Measurements from ENCODE around the gene FBXW7.

The FBXW7 gene

GRCh38 chr4:152310257-152310656 lies 225.6 kb downstream of the FBXW7 start:
- ChIA-PET CTCF (no interaction called here), POLR2A (no interaction called here)
- Histone ChIP-seq H3K9me3 (ENCODE audit: control insufficient read depth, insufficient read depth, low read depth, low read length) (no peaks in the 10 kb centered on the region), H3K36me3 (ENCODE audit: control insufficient read depth in 2 of 2, insufficient read depth in 1 of 2, low read length in 2 of 2) (no peaks in the 10 kb centered on the region), H3K27ac (ENCODE audit: extremely low read depth, low read depth, low read length) (no peak overlapping the region), H3K4me3 (ENCODE audit: low read depth, low read length) (no peak overlapping the region), H3K4me1 (ENCODE audit: control insufficient read depth, insufficient read depth, low read length) (no peaks in the 10 kb centered on the region)
- TF ChIP-seq ZBTB17 (tag by site-specific recombination; IDR thresholded peaks at IDR 0.05) = no peak
- no peak for TF ChIP-seq ZSCAN30 (tag by site-specific recombination; IDR thresholded peaks at IDR 0.05)
- TF ChIP-seq ZNF449 (tag by site-specific recombination; IDR thresholded peaks at IDR 0.05) = no peak
- TF ChIP-seq ZNF266 (tag by site-specific recombination; IDR thresholded peaks at IDR 0.05; ENCODE audit: low read depth) = no peak

- no peak overlapping the region for H3K4me3 ChIP-seq (ENCODE audit: low read depth, low read length)
- CTCF ChIA-PET = no interaction called here
- H3K9me3 ChIP-seq (ENCODE audit: control insufficient read depth, insufficient read depth, low read depth, low read length) = no peaks in the 10 kb centered on the region
- H3K4me1 ChIP-seq (ENCODE audit: control insufficient read depth, insufficient read depth, low read length) = no peaks in the 10 kb centered on the region
- H3K36me3 ChIP-seq (ENCODE audit: control insufficient read depth in 2 of 2, insufficient read depth in 1 of 2, low read length in 2 of 2) = no peaks in the 10 kb centered on the region
- POLR2A ChIA-PET = no interaction called here
- no peak overlapping the region for H3K27ac ChIP-seq (ENCODE audit: extremely low read depth, low read depth, low read length)
- no peak for TF ChIP-seq ZNF837 (tag by site-specific recombination; IDR thresholded peaks at IDR 0.05)
- TF ChIP-seq ZNF624 (tag by site-specific recombination; IDR thresholded peaks at IDR 0.05) = no peak
- TF ChIP-seq ZNF658 (tag by site-specific recombination; IDR thresholded peaks at IDR 0.05) = no peak
- TF ChIP-seq ZNF239 (tag by site-specific recombination; IDR thresholded peaks at IDR 0.05) = no peak
- TF ChIP-seq ZNF707 (tag by site-specific recombination; IDR thresholded peaks at IDR 0.05) = no peak
- TF ChIP-seq ZNF704 (tag by site-specific recombination; IDR thresholded peaks at IDR 0.05) = no peak
- no peak for TF ChIP-seq ZNF169 (tag by site-specific recombination; IDR thresholded peaks at IDR 0.05)
- no peak for TF ChIP-seq ZNF366 (tag by site-specific recombination; conservative IDR thresholded peaks at IDR 0.05)
- TF ChIP-seq ZNF701 (tag by site-specific recombination; IDR thresholded peaks at IDR 0.05) = no peak
- no peak for TF ChIP-seq ZNF529 (tag by site-specific recombination; IDR thresholded peaks at IDR 0.05; ENCODE audit: insufficient replicate concordance)
- no peak for TF ChIP-seq ZNF473 (tag by site-specific recombination; IDR thresholded peaks at IDR 0.05)
- TF ChIP-seq ZNF184 (tag by site-specific recombination; IDR thresholded peaks at IDR 0.05) = no peak
Observed at GRCh38 chr4:152309418-152309817, 226.5 kb downstream of the FBXW7 start.

- no peaks in the 10 kb centered on the region for H3K4me1 ChIP-seq (ENCODE audit: control insufficient read depth, insufficient read depth, low read length)
- ChIA-PET CTCF (no interaction called here), POLR2A (no interaction called here)
- no peak overlapping the region for H3K4me3 ChIP-seq (ENCODE audit: low read depth, low read length)
- H3K27ac ChIP-seq (ENCODE audit: extremely low read depth, low read depth, low read length) = no peak overlapping the region
- H3K36me3 ChIP-seq (ENCODE audit: control insufficient read depth in 2 of 2, insufficient read depth in 1 of 2, low read length in 2 of 2) = no peaks in the 10 kb centered on the region
- no peaks in the 10 kb centered on the region for H3K9me3 ChIP-seq (ENCODE audit: control insufficient read depth, insufficient read depth, low read depth, low read length)
- no peak for TF ChIP-seq ZNF596 (tag by site-specific recombination; IDR thresholded peaks at IDR 0.05)
- TF ChIP-seq ZNF433 (tag by site-specific recombination; IDR thresholded peaks at IDR 0.05; ENCODE audit: low read depth) = no peak
- no peak for TF ChIP-seq ZNF837 (tag by site-specific recombination; IDR thresholded peaks at IDR 0.05)
- TF ChIP-seq ZNF146 (tag by site-specific recombination; IDR thresholded peaks at IDR 0.05) = no peak
- TF ChIP-seq SALL2 (tag by site-specific recombination; IDR thresholded peaks at IDR 0.05; ENCODE audit: borderline replicate concordance) = no peak
- no peak for TF ChIP-seq CTCF (tag by site-specific recombination; IDR thresholded peaks at IDR 0.05)
- TF ChIP-seq ZNF175 (tag by site-specific recombination; IDR thresholded peaks at IDR 0.05) = no peak
- TF ChIP-seq ZNF239 (tag by site-specific recombination; IDR thresholded peaks at IDR 0.05) = no peak
- no peak for TF ChIP-seq ZNF621 (tag by site-specific recombination; IDR thresholded peaks at IDR 0.05)
- no peak for TF ChIP-seq ZNF37A (tag by site-specific recombination; IDR thresholded peaks at IDR 0.05)
- no peak for TF ChIP-seq PRDM10 (tag by site-specific recombination; IDR thresholded peaks at IDR 0.05)
- TF ChIP-seq ZFP41 (tag by site-specific recombination; IDR thresholded peaks at IDR 0.05; ENCODE audit: borderline replicate concordance) = no peak
- no peak for TF ChIP-seq WT1 (tag by site-specific recombination; IDR thresholded peaks at IDR 0.05)
Observed at GRCh38 chr4:152308951-152309350, 226.9 kb downstream of the FBXW7 start.
